ENCODE measurements around the gene LTBP2.

GRCh38 chr14:74531006-74531405 is 81.0 kb downstream of the LTBP2 start:
- TF ChIP-seq EZH2 (optimal IDR thresholded peaks at IDR 0.05; ENCODE audit: low read depth, low read length) (no peak), CTCF (IDR thresholded peaks at IDR 0.05; ENCODE audit: low read length) (no peak)

All from MM.1S (cell line).